Cerebellar nuclear complex (tissue), 1 donor: ENCODE measurements around the gene ZNF227.
"Not testable (repeated sequence)": the region's sequence is repeated elsewhere in the genome, so short reads cannot be mapped to it uniquely, and the experiment has no call there.

Source experiments
- DNase-seq, 2 experiments: peaks; one replicate each; lab custom pipeline; 2025; lab: John Stamatoyannopoulos, UW

Gene ZNF227

GRCh38 chr19:44252332-44252731, 40.0 kb downstream of the ZNF227 start:
- DNase-seq, result not testable (repeated sequence)

- DNase-seq, result not testable (repeated sequence)
Measured at GRCh38 chr19:44253392-44253791, 41.1 kb downstream of the ZNF227 start.

GRCh38 chr19:44254496-44254895, 42.2 kb downstream of the ZNF227 start:
- no peak for DNase-seq

- DNase-seq, result no peak
Measured at GRCh38 chr19:44255705-44256411, 43.5 kb downstream of the ZNF227 start.

GRCh38 chr19:44258136-44258535, 45.8 kb downstream of the ZNF227 start:
- DNase-seq, result no peak

- no peak for DNase-seq
Measured at GRCh38 chr19:44258835-44259413, 46.6 kb downstream of the ZNF227 start.

GRCh38 chr19:44260343-44260681, 48.0 kb downstream of the ZNF227 start:
- no peak for DNase-seq

- DNase-seq, result no peak
Measured at GRCh38 chr19:44260695-44261446, 48.5 kb downstream of the ZNF227 start.

- DNase-seq, result no peak
Measured at GRCh38 chr19:44277331-44277730, 65.0 kb downstream of the ZNF227 start.

GRCh38 chr19:44278181-44278690, 65.9 kb downstream of the ZNF227 start:
- no peak for DNase-seq

GRCh38 chr19:44280916-44281315, 68.6 kb downstream of the ZNF227 start:
- no peak for DNase-seq

- no peak for DNase-seq
Measured at GRCh38 chr19:44282846-44283245, 70.5 kb downstream of the ZNF227 start.

GRCh38 chr19:44284968-44285367, 72.6 kb downstream of the ZNF227 start:
- DNase-seq, result no peak
